CD4-positive, alpha-beta T cell treated with Interleukin-17A for 4 hours (primary cell): ENCODE results near the gene SNX9.
"Not testable (repeated sequence)": the region's sequence is repeated elsewhere in the genome, so short reads cannot be mapped to it uniquely, and the experiment has no call there.

Experiments used
- DNase-seq: peaks from one replicate; pipeline ENCODE4 v3.0.0-alpha.2; 2020; ENCODE audit warnings: mixed read lengths

The SNX9 gene

DNA sequence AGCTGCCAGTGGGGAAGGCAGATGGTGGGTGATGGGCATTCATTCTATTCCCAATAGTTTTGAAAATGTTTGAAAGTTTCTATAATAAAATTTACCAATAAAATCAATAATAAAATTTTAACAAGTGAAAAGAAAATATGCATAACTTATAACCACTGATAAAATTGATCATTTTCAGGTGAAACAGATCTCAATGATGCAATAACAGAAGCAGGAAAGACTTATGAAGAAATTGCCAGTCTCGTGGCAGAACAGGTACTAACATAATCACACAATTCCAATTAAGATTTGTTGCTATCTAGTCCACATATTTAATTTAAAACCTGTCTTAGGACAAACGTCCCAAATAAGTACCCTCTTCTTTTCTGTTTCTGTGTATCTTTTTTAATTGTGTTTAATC lies 112.7 kb downstream of the SNX9 start:
- no peak for DNase-seq

DNA sequence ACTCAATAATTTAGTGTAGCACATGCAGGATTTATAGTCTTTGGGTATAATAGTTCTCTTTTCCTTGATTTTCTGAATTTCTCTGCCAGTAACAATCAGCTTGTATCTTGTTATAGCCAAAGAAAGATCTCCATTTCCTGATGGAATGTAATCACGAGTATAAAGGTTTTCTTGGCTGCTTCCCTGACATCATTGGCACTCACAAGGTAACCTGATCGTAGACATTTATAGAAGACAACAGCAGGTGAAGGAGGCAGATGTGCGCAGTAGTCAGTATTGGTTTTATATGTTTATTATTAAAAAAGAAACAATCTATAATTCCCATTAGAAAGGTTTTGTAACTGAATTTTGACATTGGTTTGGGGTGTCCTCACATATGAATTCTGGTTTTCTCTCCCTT lies 114.3 kb downstream of the SNX9 start:
- DNase-seq = no peak

DNA sequence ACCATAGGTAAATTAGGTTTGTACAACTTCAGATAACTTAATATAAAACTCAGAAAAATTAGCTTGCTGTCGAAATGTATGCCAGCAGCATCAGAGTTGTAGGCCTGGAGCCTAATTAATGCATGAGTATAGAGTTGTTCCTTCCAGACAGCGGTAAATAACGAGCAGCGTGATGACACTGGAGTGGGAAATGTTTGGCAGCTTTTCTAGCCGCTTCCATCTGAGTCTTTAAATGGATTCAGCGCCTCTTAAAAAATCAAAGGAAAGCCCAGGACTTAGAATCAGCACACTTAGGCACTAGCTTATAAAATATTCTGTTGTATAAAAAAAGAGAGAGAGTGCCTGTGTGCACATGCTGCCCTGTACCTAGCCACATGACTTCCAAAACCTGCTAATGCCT lies 114.9 kb downstream of the SNX9 start:
- DNase-seq = no peak

DNA sequence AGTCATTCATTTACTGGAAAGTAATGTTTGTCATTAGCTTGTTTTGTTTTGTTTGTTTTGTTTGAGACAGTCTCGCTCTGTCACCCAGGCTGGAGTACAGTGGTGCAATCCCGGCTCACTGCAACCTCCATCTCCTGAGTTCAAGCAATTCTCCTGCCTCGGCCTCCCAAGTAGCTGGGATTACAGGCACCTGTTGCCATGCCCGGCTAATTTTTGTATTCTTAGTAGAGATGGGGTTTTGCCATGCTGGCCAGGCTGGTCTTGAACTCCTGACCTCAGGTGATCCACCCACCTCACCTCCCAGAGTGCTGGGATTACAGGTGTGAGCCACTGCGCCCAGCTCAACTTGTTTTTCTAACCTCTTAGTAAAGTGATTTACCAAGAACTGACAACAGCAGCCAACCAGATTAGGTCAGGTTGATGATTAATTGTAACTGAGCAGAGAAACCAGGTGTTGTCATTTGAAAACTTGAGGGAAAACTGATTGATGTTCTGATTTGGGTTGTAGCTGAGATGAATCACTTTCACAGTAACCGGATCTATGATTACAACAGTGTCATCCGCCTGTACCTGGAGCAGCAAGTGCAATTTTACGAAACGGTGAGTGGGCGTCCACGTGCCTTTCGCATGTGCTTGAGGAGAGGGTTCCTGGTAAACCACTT lies 117.5 kb downstream of the SNX9 start:
- DNase-seq = not testable (repeated sequence)

DNA sequence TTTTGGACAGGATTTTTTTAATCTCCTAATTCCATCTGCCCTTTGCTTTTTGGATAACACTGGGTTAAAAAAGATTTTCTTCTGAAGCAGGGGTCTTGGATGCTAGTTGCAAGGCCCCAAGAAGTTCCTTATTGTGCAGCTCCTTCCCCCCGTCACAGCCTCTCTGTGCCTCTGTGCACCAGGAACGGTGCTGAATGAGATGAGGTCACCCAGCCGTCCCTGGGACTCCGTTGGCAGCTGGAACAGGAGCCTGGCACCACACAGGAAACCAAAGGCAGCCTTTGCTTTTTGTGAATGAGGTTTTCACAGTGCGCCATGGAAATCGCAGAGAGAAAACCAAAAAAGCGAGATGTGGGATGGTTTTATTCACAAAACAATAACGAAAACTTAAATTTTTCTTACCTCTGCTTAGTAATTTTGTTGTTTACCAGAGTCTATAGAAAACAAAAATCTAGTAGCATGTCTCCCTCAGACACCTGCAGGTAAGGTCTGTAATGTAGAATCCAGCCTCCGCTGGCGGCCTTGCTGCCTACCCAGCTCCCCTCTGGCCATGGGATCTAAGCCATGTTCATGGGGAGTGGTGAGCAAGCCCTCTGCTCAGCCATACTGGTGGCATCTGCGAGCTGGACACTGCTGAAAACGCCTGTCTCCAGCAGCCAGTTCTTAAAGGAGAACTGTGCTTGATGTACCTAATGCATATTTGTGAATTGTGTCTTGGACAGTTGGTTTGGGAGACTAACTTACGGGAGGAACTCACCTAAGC lies 118.2 kb downstream of the SNX9 start:
- DNase-seq = no peak

DNA sequence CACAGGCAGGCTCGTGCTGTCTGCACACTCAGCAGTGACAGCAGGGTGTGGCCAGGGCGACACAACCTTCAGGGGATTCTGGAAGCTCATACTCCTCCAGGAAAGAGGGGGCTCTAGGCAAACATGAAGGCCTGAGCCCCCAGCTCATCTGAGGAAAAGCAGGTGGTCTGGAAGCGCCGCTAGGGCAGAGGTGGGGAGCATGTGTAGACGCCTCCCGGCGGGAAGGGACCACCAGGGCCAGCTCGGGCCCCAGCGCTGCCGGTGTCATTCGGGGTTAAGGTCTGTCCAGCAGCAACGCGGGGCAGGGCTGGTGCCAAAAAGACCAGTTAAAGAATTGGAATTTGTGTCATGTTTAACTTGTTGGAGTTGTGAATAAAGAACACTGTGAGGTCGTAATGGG lies 119.3 kb downstream of the SNX9 start:
- DNase-seq = no peak

DNA sequence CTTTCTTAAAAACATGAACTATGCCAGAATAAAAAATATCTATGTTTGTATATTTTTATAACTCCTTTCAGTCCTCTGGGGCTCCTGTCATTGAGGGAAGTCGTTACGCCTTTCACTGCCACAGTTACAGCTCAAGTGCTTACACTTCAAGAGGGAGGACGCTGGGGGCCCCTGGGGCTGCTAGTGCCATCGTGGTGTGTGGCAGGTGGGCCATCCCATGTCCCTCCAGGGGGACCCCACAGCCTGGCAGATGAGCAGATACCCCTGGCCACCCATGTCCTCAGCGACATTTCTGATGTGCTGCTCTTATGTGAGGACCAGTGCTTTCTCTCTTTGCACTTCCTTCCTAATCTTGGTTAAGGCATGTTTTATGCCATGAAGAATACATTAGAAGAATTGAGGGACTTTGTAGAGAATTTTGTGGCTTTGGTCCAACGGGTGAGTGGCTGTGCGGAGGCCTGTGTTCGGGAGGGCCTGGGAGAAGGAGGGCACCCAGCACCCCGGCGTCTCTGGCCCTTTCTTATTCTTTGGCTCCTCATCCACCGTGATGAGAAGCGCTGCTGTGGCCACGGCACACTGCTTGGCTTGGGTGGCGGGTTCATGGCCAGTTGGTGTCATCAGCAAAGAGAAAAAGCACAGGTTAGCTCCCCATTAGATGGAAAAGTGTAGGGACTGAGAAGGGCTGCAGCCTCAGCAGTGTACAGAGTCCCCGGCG lies 120.4 kb downstream of the SNX9 start:
- DNase-seq = no peak

DNA sequence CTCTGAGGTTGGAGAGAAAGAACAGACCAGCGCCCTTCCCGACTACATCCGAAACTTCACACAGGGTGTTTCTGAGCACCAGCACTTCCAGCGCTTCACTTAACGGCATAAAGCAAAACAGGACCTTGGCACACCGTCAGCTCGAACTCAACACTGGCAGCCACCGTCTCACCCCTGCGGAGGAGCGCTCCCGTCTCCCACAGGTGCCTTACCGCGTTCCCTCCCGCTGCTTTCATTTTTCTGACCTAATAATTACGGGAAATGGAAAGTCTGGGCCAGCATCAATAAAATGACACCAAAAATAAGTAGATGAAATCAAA lies 120.9 kb downstream of the SNX9 start:
- no peak for DNase-seq

DNA sequence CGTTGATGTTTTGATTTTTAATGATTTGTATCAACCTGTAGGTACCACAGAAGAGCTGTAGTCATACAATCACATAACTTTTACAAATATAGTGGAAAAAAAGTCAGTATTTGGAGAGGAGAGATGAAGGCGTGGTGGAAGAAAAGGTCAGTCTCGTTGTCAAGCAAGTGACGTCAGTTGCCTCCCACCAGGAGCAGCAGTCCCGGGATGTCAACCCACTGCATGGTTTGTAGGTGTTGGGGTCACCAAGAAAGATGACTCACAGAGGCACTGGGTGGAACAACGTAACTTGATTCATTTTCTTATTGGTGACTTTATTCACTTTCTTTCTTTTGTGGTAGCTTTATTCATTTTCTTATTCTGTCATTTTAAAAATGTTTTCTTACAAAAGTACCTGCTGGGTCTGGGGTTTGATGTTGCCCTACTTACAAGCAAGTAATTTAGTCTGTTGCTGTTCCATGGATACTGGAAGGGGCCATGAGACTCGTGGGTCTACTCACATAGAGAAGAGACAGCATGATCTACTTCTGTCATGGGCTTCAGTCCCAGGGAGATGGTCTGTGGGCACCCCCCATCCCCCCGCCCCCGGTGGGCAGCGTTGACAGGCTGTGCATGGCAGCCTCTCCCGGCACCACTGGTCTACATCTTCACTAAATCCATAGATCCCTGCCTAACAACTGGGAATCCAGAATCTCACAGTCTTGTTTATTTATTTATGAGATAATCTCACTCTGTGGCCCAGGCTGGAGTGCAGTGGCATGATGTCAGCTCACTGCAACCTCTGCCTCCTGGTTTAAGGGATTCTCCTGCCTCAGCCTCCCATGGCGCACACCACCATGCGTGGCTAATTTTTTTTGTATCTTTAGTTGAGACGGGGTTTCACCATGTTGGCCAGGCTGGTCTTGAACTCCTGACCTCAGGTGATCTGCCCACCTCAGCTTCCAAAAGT lies 122.2 kb downstream of the SNX9 start:
- DNase-seq = no peak

DNA sequence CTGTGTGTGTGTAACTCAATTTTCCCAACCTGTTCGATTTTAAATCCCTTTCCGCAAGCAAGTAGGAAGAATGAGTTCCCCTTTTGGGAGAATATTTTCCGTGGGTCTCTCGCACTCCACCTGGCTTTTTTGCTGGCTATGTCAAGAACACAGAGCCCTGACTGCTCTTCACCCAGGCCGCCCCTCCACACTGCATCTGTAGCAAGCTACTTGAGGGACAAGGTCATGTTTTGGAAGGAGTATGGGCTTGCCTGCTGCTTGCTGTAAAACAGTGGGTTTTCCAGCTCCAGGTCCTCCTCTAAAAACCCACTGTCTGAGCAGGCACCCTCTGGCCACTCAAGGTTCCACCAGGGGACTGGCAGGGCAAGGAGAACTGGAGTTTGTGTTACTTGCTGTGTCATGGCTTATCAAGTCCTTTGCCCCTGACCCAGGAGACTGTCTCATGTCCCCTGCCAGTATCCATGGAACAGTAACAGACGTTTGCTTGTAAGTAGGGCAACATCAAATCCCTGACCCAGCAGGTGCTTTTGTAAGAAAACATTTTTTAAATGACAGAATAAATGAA lies 123.1 kb downstream of the SNX9 start:
- DNase-seq = no peak

DNA sequence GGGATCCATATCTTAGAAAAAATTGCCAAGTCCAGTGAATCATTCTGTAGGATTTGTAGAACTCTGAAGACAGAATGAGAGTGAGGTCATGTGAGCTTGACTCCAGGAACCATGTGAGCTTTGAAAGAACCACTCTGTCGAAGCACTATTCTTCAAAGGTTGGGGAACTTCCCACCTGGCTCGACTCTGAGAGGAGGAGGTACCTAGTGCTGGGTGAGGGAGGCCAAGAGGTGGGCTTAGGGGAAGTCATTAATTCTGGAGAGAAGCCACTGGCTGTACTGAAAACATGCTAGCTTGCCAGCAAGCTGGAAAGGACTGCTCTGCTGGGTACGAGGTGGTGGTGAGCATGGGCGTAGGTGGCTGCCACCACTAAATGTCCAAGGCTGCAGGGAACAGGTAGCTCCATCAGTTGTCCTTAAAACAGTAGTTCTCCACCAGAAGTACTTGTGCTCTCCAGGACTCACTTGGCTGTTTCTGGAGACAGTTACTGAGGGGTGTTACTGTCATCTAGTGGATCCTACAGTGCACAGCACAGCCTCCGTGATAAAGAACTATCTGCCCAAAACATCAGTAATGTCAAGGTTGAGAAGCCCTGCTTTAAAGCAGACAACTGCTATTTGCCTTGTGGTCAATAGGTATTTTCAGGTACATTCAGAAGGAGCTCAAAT lies 124.0 kb downstream of the SNX9 start:
- peak; percentile 13 for DNase-seq

DNA sequence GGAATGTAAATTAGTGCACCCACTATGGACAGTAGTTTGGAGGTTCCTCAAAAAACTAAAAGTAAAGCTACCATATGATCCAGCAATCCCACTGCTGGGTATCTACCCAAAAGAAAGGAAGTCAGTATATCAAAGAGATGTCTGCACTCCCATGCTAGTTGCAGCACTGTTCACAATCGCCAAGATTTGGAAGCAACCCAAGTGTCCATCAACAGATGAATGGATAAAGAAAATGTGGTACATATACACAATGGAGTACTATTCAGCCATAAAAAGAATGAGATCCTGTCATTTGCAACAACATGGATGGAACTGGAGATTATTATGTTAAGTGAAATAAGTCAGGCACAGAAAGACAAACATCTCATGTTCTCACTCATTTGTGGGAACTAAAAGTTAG lies 127.9 kb downstream of the SNX9 start:
- DNase-seq = not testable (repeated sequence)

DNA sequence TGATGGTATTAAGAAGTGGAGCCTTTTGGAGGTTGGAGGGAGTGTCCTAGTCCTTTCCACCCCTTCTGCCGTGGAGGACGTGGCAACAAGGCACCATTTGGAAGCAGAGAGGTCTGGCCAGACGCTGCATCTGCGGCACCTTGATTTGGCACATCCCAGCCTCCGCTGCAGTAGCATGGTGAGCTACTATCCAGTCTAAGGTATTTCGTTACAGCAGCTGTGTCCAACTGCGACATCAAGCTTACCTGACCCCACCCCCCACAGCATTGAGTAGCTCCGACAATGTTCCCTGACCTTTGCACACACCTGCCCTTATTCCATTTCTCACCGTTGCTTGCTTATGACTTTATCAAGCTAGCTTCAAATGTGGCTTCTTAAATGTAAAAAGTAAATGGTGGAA lies 128.8 kb downstream of the SNX9 start:
- no peak for DNase-seq

DNA sequence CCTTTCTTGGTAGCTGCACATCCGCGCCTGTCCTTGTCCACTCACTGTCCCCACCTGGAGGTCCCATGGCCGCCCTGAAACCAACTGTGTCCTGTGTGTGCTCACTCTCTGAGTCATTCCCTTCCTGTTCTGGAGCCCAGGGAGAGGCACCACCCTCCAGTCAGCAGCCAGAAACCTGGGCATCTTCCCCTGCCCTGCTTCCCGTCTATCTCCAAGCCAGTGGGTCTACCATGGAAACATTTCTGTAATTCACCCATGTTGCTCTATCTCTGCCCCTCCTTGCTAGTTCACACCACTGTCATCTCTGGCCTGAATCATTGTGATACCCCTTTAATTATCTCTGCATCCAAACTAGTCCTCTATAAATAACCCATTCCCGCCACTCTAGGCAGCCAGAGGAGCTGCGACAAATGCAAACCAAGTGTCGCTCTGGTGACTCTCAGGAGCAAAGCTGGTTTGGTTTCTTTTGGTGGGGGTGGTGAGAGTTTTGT lies 129.9 kb downstream of the SNX9 start:
- DNase-seq = no peak

DNA sequence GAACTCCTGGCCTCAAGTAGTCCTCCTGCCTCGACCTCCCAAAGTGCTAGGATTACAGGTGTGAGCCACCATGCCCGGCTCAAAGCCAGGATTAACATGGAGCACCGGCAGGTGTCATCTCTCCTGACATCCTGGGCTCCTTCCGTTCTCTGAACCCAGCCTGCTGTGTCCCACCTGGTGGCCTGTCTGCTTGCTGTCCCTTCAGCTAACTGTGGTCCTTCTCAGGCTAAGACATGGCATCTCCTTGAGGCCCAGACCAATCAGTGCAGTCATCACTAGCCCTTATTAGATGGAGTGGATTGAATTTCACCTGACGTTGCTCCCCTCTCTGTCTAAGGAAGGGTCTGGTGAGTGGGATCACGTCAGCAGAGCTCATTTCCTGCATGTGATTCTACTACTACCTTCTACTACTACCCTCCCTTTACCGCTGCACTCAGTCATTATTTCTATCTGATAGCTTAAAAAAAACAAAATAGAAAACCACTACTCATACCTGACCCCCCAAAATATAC lies 130.6 kb downstream of the SNX9 start:
- no peak for DNase-seq

DNA sequence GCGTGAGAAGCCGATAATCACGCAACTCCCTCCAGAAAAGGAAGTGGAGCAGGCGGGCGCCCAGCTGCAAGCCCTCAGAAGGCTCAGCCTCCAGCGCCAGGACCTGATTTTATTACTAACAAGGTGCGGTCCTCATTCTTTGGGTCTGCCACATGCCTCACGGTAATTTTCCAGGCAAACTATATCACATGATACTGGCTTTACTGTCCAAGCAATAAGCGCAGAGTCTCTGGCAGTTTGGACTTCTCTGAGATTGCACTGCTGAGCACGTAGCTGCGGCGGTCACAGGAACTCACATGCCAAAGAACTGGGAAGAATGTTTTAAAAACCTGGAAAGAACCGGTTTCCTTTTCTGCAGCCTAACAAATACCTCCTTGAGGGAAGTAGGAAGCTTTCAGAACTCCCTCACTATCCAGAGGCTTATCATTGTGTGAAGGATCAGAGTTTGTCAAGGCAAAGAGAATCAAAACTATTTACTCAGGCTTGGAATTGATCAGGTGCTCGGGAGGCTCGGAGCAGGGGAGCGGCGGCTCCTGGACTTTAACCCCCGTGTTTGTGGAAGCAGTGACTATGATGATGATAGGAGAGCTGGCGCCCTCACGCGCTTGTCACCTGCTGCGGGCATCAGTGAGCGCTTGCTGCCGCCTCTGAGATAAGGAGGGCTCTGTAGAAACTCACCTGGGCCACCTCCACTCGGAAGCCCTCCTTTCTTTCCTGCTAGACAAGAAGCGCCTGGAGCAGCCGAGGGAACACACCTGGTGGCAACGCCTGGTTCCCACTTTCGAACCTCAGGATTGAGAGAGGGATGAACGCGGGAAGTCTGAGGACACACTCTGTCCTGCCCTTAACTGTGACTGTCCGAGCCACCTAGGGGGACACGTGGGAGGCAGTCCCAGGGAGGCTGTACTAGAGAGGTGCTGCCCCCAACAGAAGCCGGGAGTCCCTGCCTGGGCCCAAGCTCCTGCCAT lies 131.4 kb downstream of the SNX9 start:
- no peak for DNase-seq

DNA sequence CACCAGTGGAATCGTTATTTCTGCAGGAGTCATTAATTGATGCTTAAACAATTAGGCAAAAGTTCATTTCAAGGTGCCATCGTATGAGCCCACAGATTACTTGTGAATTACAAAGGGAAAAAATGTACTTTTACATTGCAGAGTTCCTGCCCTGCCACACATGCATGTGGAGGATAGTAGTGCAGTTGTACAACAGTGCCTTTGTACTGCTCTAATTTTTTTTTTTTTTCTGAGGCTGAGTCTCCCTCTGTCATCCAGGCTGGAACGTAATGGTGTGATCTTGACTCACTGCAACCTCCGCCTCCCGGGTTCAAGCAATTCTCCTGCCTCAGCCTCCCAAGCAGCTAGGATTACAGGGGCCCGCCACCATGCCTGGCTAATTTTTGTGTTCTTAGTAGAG lies 132.6 kb downstream of the SNX9 start:
- no peak for DNase-seq

DNA sequence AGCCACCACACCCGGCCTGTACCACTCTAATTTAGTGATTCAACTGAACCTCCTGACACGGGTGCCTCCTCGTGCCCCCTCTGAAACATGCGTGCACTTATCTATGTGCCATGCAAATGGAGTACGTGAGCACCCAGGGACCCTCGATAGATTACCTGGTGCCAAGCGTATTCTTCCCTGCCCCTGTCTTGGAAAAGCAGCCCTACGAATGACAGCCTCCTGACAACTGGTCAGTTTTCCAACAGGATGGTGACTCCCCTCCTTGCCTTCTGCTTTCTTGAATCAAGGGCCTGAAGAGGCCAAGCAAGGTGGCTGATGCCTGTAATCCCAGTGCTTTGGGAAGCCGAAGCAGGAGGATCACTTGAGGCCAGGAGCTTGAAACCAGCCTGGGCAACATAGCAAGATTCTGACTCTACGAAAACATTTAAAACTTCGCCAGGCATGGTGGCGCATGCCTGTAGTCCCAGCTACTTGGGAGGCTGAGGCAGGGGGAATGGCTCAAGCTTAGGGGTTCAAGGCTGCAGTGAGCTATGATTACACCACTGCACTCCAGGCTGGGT lies 133.2 kb downstream of the SNX9 start:
- no peak for DNase-seq

DNA sequence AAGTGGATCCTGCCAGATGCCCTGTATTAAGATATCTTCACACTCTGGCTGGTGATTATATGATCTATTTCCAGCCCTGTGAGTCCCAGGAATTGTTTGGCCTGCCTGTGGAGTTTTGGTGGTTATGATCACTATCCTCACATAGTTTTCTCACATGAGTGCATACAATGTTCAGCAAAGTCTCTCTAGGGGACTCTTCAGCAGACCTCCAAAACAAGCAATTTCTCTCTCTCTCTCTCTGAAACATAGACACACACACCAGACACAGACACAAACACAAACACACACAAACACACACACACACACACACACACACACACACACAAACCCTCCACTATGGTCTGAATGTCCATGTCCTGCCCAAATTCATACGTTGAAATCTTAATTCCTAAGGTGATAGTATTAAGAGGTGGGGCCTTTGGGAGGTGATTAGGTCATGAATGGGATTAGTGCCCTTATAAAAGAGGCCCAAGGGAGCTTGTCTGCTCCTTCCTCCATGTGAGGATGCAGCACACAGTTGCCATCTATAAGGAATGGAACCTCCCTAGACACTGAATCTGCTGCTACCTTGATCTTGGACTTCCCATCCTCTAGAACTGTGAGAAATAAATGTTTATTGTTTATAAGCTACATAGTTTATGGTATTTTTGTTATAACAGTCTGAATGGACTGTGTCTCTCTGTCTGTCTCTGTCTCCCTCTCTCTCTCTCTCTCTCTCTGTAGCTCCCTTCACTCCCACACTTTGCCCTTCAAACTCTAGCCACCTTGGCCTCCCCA lies 136.6 kb downstream of the SNX9 start:
- no peak for DNase-seq
